Loucy (cell line): ENCODE data around the gene FLRT1.

ENCODE experiments used
- H2AFZ ChIP-seq: fragments of 200-600 bp; sonication (generic); 2 replicates; pipeline ENCODE4 v1.6.0; 2016; ENCODE audit warnings: antibody characterized with exemption, mild to moderate bottlenecking, low read length, moderate library complexity
- H3F3A ChIP-seq: fragments of 200-600 bp; 2 replicates; pipeline ENCODE4 v1.6.0; 2016; ENCODE audit warnings: antibody characterized with exemption, low read depth, mild to moderate bottlenecking
- H3K27me3 ChIP-seq: fragments of 200-600 bp; sonication (generic); 2 replicates; pipeline ENCODE4 v1.6.1; 2014; ENCODE audit warnings: low read length, mild to moderate bottlenecking; ENCODE audit not compliant: insufficient read depth, poor library complexity, severe bottlenecking
- H3K36me3 ChIP-seq: fragments of 200-600 bp; sonication (generic); 2 replicates; pipeline ENCODE4 v1.6.1; 2016; ENCODE audit warnings: low read length; ENCODE audit not compliant: insufficient read depth
- H3K4me1 ChIP-seq: fragments of 200-600 bp; sonication (generic); 2 replicates; pipeline ENCODE4 v1.5.1; 2014; ENCODE audit warnings: low read length, mild to moderate bottlenecking; ENCODE audit not compliant: insufficient read depth, poor library complexity, severe bottlenecking
- H3K4me2 ChIP-seq: fragments of 200-600 bp; sonication (generic); 2 replicates; pipeline ENCODE4 v1.6.0; 2014; ENCODE audit warnings: antibody characterized with exemption, low read length, low read depth, mild to moderate bottlenecking; ENCODE audit not compliant: poor library complexity, severe bottlenecking
- H3K4me3 ChIP-seq: fragments of 200-600 bp; sonication (generic); 2 replicates; pipeline ENCODE4 v1.5.1; 2014; ENCODE audit warnings: low read length, mild to moderate bottlenecking, mixed read lengths; ENCODE audit not compliant: poor library complexity, severe bottlenecking
- H3K79me2 ChIP-seq: fragments of 200-600 bp; sonication (generic); 2 replicates; pipeline ENCODE4 v1.6.1; 2014; ENCODE audit warnings: low read length; ENCODE audit not compliant: insufficient read depth
- H3K9ac ChIP-seq: fragments of 200-600 bp; sonication (generic); 2 replicates; pipeline ENCODE4 v1.6.0; 2014; ENCODE audit warnings: mild to moderate bottlenecking, low read depth, low read length, moderate library complexity; ENCODE audit not compliant: poor library complexity, severe bottlenecking
- H3K9me2 ChIP-seq: fragments of 200-600 bp; sonication (generic); replicated peaks from 2 replicates; pipeline ENCODE4 v1.6.1; 2016; ENCODE audit warnings: low read depth, low read length, mixed read lengths
- H3K9me3 ChIP-seq: fragments of 200-600 bp; sonication (generic); 2 replicates; pipeline ENCODE4 v1.6.1; 2014; ENCODE audit warnings: mild to moderate bottlenecking, antibody characterized with exemption, low read length, low read depth; ENCODE audit not compliant: insufficient read depth
- H4K20me1 ChIP-seq: fragments of 200-600 bp; sonication (generic); 2 replicates; pipeline ENCODE4 v1.6.0; 2014; ENCODE audit warnings: antibody characterized with exemption, low read length, mild to moderate bottlenecking; ENCODE audit not compliant: insufficient read depth, poor library complexity, severe bottlenecking
- CTCF ChIP-seq: fragments of 200-600 bp; sonication (generic); conservative IDR thresholded peaks from 2 replicates; pipeline ENCODE4 v1.5.1; 2014; ENCODE audit warnings: mild to moderate bottlenecking, antibody characterized with exemption, low read length
- EZH2phosphoT487 ChIP-seq: fragments of 200-600 bp; IDR thresholded peaks from 2 replicates; pipeline ENCODE4 v1.6.1; 2018; ENCODE audit warnings: antibody characterized with exemption, mild to moderate bottlenecking, moderate library complexity, borderline replicate concordance

FLRT1 gene

DNA sequence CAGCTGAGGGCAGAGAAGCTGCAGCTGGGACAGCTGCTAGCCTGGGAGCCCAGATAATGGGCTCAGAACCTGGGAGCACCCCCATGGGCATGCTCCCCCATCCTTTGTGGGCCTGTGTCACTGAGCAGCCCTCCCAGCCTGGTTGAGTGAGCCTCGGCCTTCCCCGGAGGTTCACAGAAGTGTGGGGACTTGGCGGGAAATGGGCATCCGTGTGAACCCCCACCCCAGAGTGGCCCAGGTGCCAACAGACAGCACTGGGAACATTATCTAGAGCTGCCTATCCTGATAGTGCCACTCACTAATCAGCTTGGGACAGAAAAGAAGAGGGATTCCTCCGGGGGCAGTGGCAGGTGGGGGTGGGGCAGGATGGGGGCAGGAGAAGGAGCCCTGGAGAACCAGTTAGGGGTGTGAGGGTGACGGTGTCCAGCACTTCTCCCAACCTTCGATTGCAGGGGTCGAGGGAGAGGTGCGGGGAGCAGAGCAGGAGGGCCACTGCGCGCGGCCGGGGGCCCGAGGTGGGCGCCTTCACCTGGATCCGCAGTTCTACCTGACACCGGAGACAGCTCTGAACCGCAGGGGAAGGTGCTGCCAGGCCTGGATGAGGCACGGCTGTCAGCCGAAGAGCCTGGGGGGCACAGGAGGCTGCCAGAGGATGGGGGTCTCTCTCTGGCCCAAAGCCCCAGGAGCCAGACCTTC, 33.1 kb downstream of the FLRT1 start:
- TF ChIP-seq EZH2phosphoT487 = no peak
- TF ChIP-seq CTCF = no peak
- no peaks in the 10 kb centered on the region for H3K79me2 ChIP-seq
- no peaks in the 10 kb centered on the region for H3K9me3 ChIP-seq
- H3K4me2 ChIP-seq = no peak overlapping the region
- H3K4me1 ChIP-seq = no peaks in the 10 kb centered on the region
- H3K4me3 ChIP-seq = no peak overlapping the region
- no peak overlapping the region for H2AFZ ChIP-seq
- H3K27me3 ChIP-seq = no peaks in the 10 kb centered on the region
- no peaks in the 10 kb centered on the region for H4K20me1 ChIP-seq
- no peak overlapping the region for H3K9ac ChIP-seq
- no peaks in the 10 kb centered on the region for H3K36me3 ChIP-seq
- H3K9me2 ChIP-seq = no peaks in the 10 kb centered on the region
- no peaks in the 10 kb centered on the region for H3F3A ChIP-seq

DNA sequence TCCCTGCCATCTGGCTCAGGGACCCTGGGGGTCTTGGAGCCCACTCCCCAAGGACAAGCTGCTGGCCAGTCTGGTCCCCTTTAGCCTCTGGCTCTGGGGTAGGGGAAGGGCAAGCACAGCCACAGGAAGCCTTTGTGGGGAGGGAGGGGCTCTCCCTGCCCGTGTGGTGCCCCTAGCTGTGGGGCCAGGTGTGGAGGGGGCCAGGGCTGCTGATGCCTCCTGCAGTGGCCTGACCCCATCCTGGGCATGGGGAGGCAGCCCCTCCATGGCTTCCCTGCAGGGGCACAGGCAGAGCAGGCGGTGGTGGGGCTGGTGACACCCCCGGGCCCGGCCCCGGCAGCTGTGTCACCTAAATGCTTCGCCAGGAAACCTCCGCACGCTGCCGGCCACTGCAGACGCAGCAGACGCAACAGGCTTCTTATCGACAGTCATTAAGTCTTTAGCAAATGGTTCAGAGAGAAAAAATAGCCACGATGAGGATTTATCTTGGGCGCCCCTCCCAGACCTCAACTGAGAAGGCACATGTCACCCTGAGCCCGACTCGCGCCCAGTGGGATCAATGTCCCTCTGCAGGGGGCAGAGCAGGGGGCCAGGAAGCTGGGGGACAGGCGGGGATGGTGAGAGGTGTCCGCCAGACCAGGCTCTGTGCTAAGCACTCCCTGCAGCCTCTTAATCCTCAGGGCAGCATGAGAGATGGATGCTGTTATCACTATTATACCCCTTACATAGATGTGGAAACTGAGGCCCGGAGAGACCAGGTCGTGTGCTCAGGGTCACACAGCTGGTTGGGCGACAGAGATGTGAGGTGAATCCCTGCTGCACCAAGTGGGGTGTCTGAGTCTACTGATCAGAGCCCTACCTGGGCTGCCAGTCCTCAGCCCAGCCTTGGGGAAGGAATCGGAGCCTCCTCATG, 33.9 kb downstream of the FLRT1 start:
- H3K36me3 ChIP-seq = no peaks in the 10 kb centered on the region
- H3K9me3 ChIP-seq = no peaks in the 10 kb centered on the region
- no peak overlapping the region for H3K4me3 ChIP-seq
- no peak overlapping the region for H2AFZ ChIP-seq
- no peak overlapping the region for H3K4me2 ChIP-seq
- H3K9ac ChIP-seq = no peak overlapping the region
- no peaks in the 10 kb centered on the region for H3K79me2 ChIP-seq
- no peaks in the 10 kb centered on the region for H3K9me2 ChIP-seq
- no peaks in the 10 kb centered on the region for H3F3A ChIP-seq
- no peaks in the 10 kb centered on the region for H3K4me1 ChIP-seq
- no peaks in the 10 kb centered on the region for H3K27me3 ChIP-seq
- no peaks in the 10 kb centered on the region for H4K20me1 ChIP-seq
- TF ChIP-seq EZH2phosphoT487 (no peak), CTCF (no peak)

DNA sequence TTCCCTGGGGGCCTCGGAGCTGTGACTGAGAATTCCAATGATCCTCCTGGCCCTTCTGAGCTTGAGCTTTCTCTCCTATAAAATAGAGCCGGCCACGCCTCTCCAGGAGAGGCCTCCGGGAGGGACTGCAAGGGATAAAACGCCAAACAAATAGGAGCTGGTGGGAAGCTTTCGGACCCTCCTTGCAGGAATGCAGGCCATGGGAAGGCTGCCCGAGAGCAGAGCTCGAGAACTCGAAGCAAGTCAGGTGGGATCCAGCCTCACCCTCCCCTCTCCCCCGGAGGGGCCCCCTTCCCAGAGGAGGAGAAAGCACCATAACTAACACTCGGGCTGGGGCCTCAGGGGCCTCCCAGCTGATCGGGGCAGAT, 34.6 kb downstream of the FLRT1 start:
- H3K79me2 ChIP-seq = no peaks in the 10 kb centered on the region
- H3K36me3 ChIP-seq = no peaks in the 10 kb centered on the region
- TF ChIP-seq EZH2phosphoT487 = no peak
- TF ChIP-seq CTCF = no peak
- no peaks in the 10 kb centered on the region for H3F3A ChIP-seq
- no peak overlapping the region for H3K9ac ChIP-seq
- no peak overlapping the region for H3K4me3 ChIP-seq
- H3K9me3 ChIP-seq = no peaks in the 10 kb centered on the region
- H2AFZ ChIP-seq = no peak overlapping the region
- H3K9me2 ChIP-seq = no peaks in the 10 kb centered on the region
- no peak overlapping the region for H3K4me2 ChIP-seq
- H3K27me3 ChIP-seq = no peaks in the 10 kb centered on the region
- no peaks in the 10 kb centered on the region for H3K4me1 ChIP-seq
- H4K20me1 ChIP-seq = no peaks in the 10 kb centered on the region
